OCI-LY1 (cell line): ENCODE results near the gene SPDYE2B.
"Not testable (repeated sequence)": the region's sequence is repeated elsewhere in the genome, so short reads cannot be mapped to it uniquely, and the experiment has no call there.

Source experiments
- H2AFZ ChIP-seq: fragments of 200-600 bp; sonication (generic), shearing (Covaris generic); 2 replicates; pipeline ENCODE4 v1.6.0; 2014; ENCODE audit warnings: antibody characterized with exemption, mild to moderate bottlenecking, low read length
- H3F3A ChIP-seq: fragments of 200-600 bp; sonication (generic), shearing (Covaris generic); 2 replicates; pipeline ENCODE4 v1.6.0; 2014; ENCODE audit warnings: mild to moderate bottlenecking, antibody characterized with exemption, low read length, moderate library complexity; ENCODE audit not compliant: insufficient read depth
- H3K27ac ChIP-seq: fragments of 200-600 bp; sonication (generic); 2 replicates; pipeline ENCODE4 v1.5.1; 2014; ENCODE audit warnings: low read length, mixed run types, mild to moderate bottlenecking, low read depth; ENCODE audit not compliant: poor library complexity, severe bottlenecking
- H3K27me3 ChIP-seq: fragments of 200-600 bp; sonication (generic); 2 replicates; pipeline ENCODE4 v1.6.0; 2014; ENCODE audit warnings: antibody characterized with exemption, mild to moderate bottlenecking, low read length, moderate library complexity; ENCODE audit not compliant: insufficient read depth
- H3K36me3 ChIP-seq: fragments of 200-600 bp; sonication (generic); 2 replicates; pipeline ENCODE4 v1.6.1; 2014; ENCODE audit warnings: mild to moderate bottlenecking, antibody characterized with exemption, low read length, moderate library complexity, mixed read lengths; ENCODE audit not compliant: insufficient read depth
- H3K4me1 ChIP-seq: fragments of 200-600 bp; sonication (generic); 2 replicates; pipeline ENCODE4 v1.5.1; 2014; ENCODE audit warnings: mild to moderate bottlenecking, low read length, moderate library complexity; ENCODE audit not compliant: insufficient read depth, severe bottlenecking
- H3K4me2 ChIP-seq: fragments of 200-600 bp; sonication (generic), shearing (Covaris generic); 2 replicates; pipeline ENCODE4 v1.6.1; 2014; ENCODE audit warnings: low read length
- H3K4me3 ChIP-seq: fragments of 200-600 bp; sonication (generic); 2 replicates; pipeline ENCODE4 v1.5.1; 2014; ENCODE audit warnings: low read length, low read depth, mild to moderate bottlenecking, mixed read lengths; ENCODE audit not compliant: poor library complexity, severe bottlenecking
- H3K79me2 ChIP-seq: fragments of 200-600 bp; shearing (Covaris generic); 2 replicates; pipeline ENCODE4 v1.6.1; 2016; ENCODE audit warnings: mixed run types, low read length, mixed read lengths; ENCODE audit not compliant: insufficient read depth
- H3K9ac ChIP-seq: fragments of 200-600 bp; sonication (generic), shearing (Covaris generic); 2 replicates; pipeline ENCODE4 v1.6.1; 2014; ENCODE audit warnings: mild to moderate bottlenecking, low read length, mixed read lengths
- H3K9me2 ChIP-seq: fragments of 200-600 bp; sonication (generic), shearing (Covaris generic); 2 replicates; pipeline ENCODE4 v1.6.1; 2014; ENCODE audit warnings: low read depth, mild to moderate bottlenecking, low read length, mixed read lengths
- H3K9me3 ChIP-seq: fragments of 200-600 bp; shearing (Covaris generic); 2 replicates; pipeline ENCODE4 v1.6.1; 2014; ENCODE audit warnings: low read length, mixed read lengths
- H4K20me1 ChIP-seq: fragments of 200-600 bp; sonication (generic), shearing (Covaris generic); 2 replicates; pipeline ENCODE4 v1.6.0; 2016; ENCODE audit warnings: mild to moderate bottlenecking, low read length; ENCODE audit not compliant: insufficient read depth

The SPDYE2B gene

GRCh38 chr7:102627271-102627904, 22.7 kb upstream of the SPDYE2B start:
- not testable (repeated sequence) for H3F3A ChIP-seq, H4K20me1 ChIP-seq, H2AFZ ChIP-seq, H3K36me3 ChIP-seq, H3K4me2 ChIP-seq, H3K9me3 ChIP-seq, H3K27ac ChIP-seq, H3K79me2 ChIP-seq, H3K9me2 ChIP-seq, H3K4me3 ChIP-seq, H3K4me1 ChIP-seq, H3K27me3 ChIP-seq, H3K9ac ChIP-seq

GRCh38 chr7:102630622-102631021, 19.5 kb upstream of the SPDYE2B start:
- H3K79me2 ChIP-seq, H3K9ac ChIP-seq, H3F3A ChIP-seq, H4K20me1 ChIP-seq, H3K36me3 ChIP-seq, H3K27ac ChIP-seq, H3K27me3 ChIP-seq, H3K4me1 ChIP-seq, H3K4me2 ChIP-seq, H3K4me3 ChIP-seq, H3K9me3 ChIP-seq, H3K9me2 ChIP-seq, H2AFZ ChIP-seq: not testable (repeated sequence)

DNA sequence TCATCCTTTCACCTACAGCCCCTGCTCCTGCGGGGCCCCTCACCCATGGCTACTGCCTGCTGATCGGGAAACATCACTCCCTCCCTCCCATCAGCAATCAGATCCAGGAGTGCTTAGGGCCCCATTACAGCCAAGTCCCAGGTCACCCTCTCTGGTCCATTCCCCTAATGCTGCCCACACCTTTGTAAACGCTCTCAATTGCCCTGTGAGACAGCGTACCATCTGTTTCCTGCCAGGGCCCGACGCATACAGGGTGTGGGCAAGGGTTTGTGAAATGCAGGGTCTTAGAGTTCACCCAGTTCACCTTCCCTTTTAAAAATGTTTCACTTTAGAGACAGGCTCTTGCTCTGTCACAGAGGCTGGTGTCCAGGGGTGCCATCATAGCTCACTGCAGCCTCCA, 15.8 kb upstream of the SPDYE2B start:
- H3K36me3 ChIP-seq, H3K27me3 ChIP-seq, H3K9me3 ChIP-seq, H3K27ac ChIP-seq, H3K9me2 ChIP-seq, H2AFZ ChIP-seq, H3K4me1 ChIP-seq, H3F3A ChIP-seq, H3K4me2 ChIP-seq, H4K20me1 ChIP-seq, H3K9ac ChIP-seq, H3K4me3 ChIP-seq, H3K79me2 ChIP-seq: not testable (repeated sequence)

DNA sequence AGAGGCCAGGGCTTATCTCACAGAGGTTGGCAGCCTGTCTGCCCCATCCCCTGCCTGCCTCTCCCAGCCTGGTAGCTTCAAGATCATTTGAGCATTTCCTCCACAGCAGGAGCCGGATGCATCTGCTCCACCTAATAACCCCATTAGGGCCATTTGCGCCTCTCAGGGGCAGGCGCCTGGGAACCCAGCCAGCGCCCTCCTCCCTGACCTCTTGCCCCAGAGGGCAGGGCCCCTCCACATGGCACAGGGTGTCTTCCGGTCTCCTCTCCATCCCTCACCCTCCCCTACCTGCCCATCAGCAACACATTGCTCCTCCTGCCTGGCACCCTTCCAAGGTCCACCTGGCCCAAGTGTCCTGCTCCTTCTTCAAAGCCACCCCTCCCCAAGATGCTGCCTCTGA, 14.8 kb upstream of the SPDYE2B start:
- not testable (repeated sequence) for H3K27me3 ChIP-seq, H4K20me1 ChIP-seq, H3K4me1 ChIP-seq, H3K4me3 ChIP-seq, H3K36me3 ChIP-seq, H3K4me2 ChIP-seq, H3K27ac ChIP-seq, H3K9me2 ChIP-seq, H3K79me2 ChIP-seq, H3F3A ChIP-seq, H2AFZ ChIP-seq, H3K9me3 ChIP-seq, H3K9ac ChIP-seq

- not testable (repeated sequence) for H3K4me3 ChIP-seq, H3K9ac ChIP-seq, H3K36me3 ChIP-seq, H2AFZ ChIP-seq, H3F3A ChIP-seq, H4K20me1 ChIP-seq, H3K27ac ChIP-seq, H3K9me3 ChIP-seq, H3K4me1 ChIP-seq, H3K79me2 ChIP-seq, H3K4me2 ChIP-seq, H3K9me2 ChIP-seq, H3K27me3 ChIP-seq
Measured at GRCh38 chr7:102636956-102637355, 13.2 kb upstream of the SPDYE2B start.

DNA sequence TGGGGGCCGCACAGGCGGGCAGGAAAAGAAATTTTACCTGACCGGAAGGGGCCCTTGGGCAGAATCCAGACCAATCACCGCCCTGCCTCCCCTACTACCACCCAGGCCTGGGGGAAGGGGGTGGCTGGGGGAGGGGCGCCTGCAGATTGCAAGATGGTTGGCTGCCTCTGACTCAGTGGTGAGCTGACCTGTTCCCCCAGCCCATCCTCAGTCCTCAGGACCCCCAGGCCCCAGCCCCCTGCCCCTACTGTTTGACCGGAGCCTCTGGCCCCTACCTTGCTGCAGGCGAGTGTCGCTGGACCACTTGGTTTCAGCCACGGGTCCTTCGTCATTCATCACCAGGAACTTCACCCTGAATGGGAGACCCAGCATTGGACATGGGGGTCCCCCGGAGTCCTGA, 11.3 kb upstream of the SPDYE2B start:
- H3K4me1 ChIP-seq, H3K36me3 ChIP-seq, H3K79me2 ChIP-seq, H4K20me1 ChIP-seq, H3K9me3 ChIP-seq, H3F3A ChIP-seq, H3K4me2 ChIP-seq, H3K9ac ChIP-seq, H3K4me3 ChIP-seq, H2AFZ ChIP-seq, H3K27ac ChIP-seq, H3K9me2 ChIP-seq, H3K27me3 ChIP-seq: not testable (repeated sequence)

DNA sequence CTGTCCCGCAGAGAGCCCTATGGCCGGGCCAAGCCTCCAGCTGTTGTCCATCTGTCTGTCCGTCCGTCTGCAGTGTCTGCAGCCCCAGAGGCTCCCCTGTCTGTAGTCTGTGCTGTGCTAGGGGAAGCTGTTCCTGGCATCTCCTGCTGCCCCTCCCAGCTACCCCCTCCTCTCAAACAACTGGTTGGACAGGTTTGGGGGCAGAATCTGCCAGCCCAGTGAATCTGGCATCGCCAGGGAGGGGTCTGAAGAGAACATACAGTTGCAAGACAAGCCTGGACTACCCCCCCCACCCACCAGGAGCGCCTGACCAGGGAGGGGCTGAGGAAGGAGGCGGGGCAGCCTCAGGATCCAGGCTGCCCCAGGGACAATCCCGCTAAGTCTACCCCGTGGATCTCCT, 7.4 kb upstream of the SPDYE2B start, which contains the start of gene UPK3BL1:
Gene UPK3BL1, minus strand, starts transcription at position 101 of the 400 bp plus-strand sequence. Its CDS starts 50 bp downstream, at position 51.
- H3K36me3 ChIP-seq, H2AFZ ChIP-seq, H3K27me3 ChIP-seq, H4K20me1 ChIP-seq, H3K9me3 ChIP-seq, H3K4me2 ChIP-seq, H3K79me2 ChIP-seq, H3K4me3 ChIP-seq, H3K9me2 ChIP-seq, H3K4me1 ChIP-seq, H3K27ac ChIP-seq, H3F3A ChIP-seq, H3K9ac ChIP-seq: not testable (repeated sequence)

DNA sequence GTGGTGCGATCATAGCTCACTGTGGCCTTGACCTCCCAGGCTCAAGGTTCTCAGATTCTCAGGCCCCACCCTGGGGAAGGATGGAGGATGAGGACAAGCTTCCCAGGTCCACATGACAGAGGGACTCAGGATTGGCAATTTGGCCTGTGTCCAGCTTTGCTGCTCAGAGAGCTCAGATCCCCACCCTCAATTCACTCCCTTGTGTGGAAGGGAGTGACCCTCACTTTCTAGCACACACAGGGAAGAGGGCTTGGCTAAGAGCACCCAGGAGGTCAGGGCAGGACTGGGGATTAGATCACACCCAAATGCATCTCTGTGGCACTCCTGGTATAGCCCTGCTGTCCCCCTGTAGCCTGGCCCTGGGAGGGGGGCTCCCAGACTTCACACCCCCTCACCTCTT, 6.7 kb upstream of the SPDYE2B start:
- not testable (repeated sequence) for H3K9me2 ChIP-seq, H3K4me2 ChIP-seq, H3K4me3 ChIP-seq, H3K79me2 ChIP-seq, H4K20me1 ChIP-seq, H3K27ac ChIP-seq, H3K27me3 ChIP-seq, H3K9ac ChIP-seq, H3F3A ChIP-seq, H3K36me3 ChIP-seq, H3K4me1 ChIP-seq, H3K9me3 ChIP-seq, H2AFZ ChIP-seq
